HEK293 (cell line): ENCODE measurements around the gene STK11.

Experiments
- CTCF ChIA-PET: fragments of 350-600 bp; formaldehyde crosslinking; extraction: SDS; loops from one replicate; lab custom pipeline; 2021; ENCODE audit warnings: antibody characterized with exemption; lab: Yijun Ruan, JAX
- POLR2A ChIA-PET: fragments of 300-600 bp; formaldehyde crosslinking; extraction: SDS; loops from one replicate; lab custom pipeline; 2020; ENCODE audit warnings: antibody characterized with exemption, inconsistent platforms; lab: Yijun Ruan, JAX
- H3K27ac ChIP-seq: fragments of 200-500 bp; sonication (Bioruptor generic); 2 replicates; pipeline ENCODE4 v1.5.1; 2014; ENCODE audit warnings: low read depth, low read length, control low read depth, inconsistent platforms; ENCODE audit errors: extremely low read depth
- H3K36me3 ChIP-seq, 2 experiments: fragments of 200-500 bp in 1 of 2; sonication (Bioruptor generic) in 1 of 2; 1 replicate in 1 of 2; 2 replicates in 1 of 2; pipeline ENCODE4 v1.5.1; 2014 to 2017; ENCODE audit warnings: inconsistent platforms in 2 of 2, low read length in 2 of 2; ENCODE audit not compliant: control insufficient read depth in 2 of 2, insufficient read depth in 1 of 2
- H3K4me1 ChIP-seq: fragments of 200-500 bp; sonication (Bioruptor generic); 2 replicates; pipeline ENCODE4 v1.5.1; 2014; ENCODE audit warnings: mild to moderate bottlenecking, low read length, inconsistent platforms; ENCODE audit not compliant: control insufficient read depth, insufficient read depth
- H3K4me3 ChIP-seq: 2 replicates; pipeline ENCODE4 v1.5.1; 2011; ENCODE audit warnings: low read depth, mild to moderate bottlenecking, control low read depth, low read length, moderate library complexity
- H3K9me3 ChIP-seq: fragments of 200-500 bp; sonication (Bioruptor generic); 2 replicates; pipeline ENCODE4 v1.5.1; 2014; ENCODE audit warnings: low read depth, low read length, inconsistent platforms; ENCODE audit not compliant: control insufficient read depth, insufficient read depth
- REPIN1 ChIP-seq: fragments of 450-650 bp; formaldehyde crosslinking; IDR thresholded peaks from 2 replicates; pipeline ENCODE4 v1.5.1; 2017; ENCODE audit warnings: missing biosample characterization, missing genetic modification characterization, low read depth
- TRIM28 ChIP-seq: IDR thresholded peaks from 2 replicates; pipeline ENCODE4 v1.6.1; 2011; ENCODE audit warnings: low read length, control low read depth, borderline replicate concordance
- ZBTB17 ChIP-seq: fragments of 450-650 bp; formaldehyde crosslinking; IDR thresholded peaks from 2 replicates; pipeline ENCODE4 v1.5.1; 2016; ENCODE audit warnings: missing biosample characterization, missing genetic modification characterization
- ZEB2 ChIP-seq: fragments of 450-650 bp; formaldehyde crosslinking; IDR thresholded peaks from 2 replicates; pipeline ENCODE4 v1.5.1; 2016; ENCODE audit warnings: missing biosample characterization, missing genetic modification characterization
- ZNF10 ChIP-seq: fragments of 450-650 bp; formaldehyde crosslinking; IDR thresholded peaks from 2 replicates; pipeline ENCODE4 v1.5.1; 2017; ENCODE audit warnings: missing biosample characterization, missing genetic modification characterization
- ZNF112 ChIP-seq: fragments of 450-650 bp; formaldehyde crosslinking; IDR thresholded peaks from 2 replicates; pipeline ENCODE4 v1.5.0; 2017; ENCODE audit warnings: missing biosample characterization, missing genetic modification characterization
- ZNF133 ChIP-seq: fragments of 450-650 bp; formaldehyde crosslinking; IDR thresholded peaks from 2 replicates; pipeline ENCODE4 v1.5.1; 2016; ENCODE audit warnings: missing biosample characterization, missing genetic modification characterization
- ZNF23 ChIP-seq: fragments of 450-650 bp; formaldehyde crosslinking; IDR thresholded peaks from 2 replicates; pipeline ENCODE4 v1.5.1; 2016; ENCODE audit warnings: missing biosample characterization, missing genetic modification characterization, borderline replicate concordance
- ZNF341 ChIP-seq: fragments of 450-650 bp; formaldehyde crosslinking; IDR thresholded peaks from 2 replicates; pipeline ENCODE4; 2016; ENCODE audit warnings: low read depth, missing biosample characterization, missing genetic modification characterization
- ZNF394 ChIP-seq: fragments of 450-650 bp; formaldehyde crosslinking; IDR thresholded peaks from 2 replicates; pipeline ENCODE4 v1.5.1; 2016; ENCODE audit warnings: missing biosample characterization, missing genetic modification characterization, mild to moderate bottlenecking, moderate library complexity, borderline replicate concordance
- ZNF529 ChIP-seq: fragments of 450-650 bp; formaldehyde crosslinking; IDR thresholded peaks from 2 replicates; pipeline ENCODE4 v1.5.1; 2017; ENCODE audit warnings: missing genetic modification characterization, missing biosample characterization; ENCODE audit not compliant: insufficient replicate concordance
- ZNF596 ChIP-seq: fragments of 450-650 bp; IDR thresholded peaks from 2 replicates; pipeline ENCODE4 v1.5.0; 2018; ENCODE audit warnings: missing biosample characterization, mild to moderate bottlenecking, missing genetic modification characterization, moderate library complexity
- ZNF600 ChIP-seq: fragments of 450-650 bp; formaldehyde crosslinking; IDR thresholded peaks from 2 replicates; pipeline ENCODE4 v1.5.1; 2016; ENCODE audit warnings: missing biosample characterization, missing genetic modification characterization
- ZNF626 ChIP-seq: fragments of 450-650 bp; sonication (Bioruptor Pico); formaldehyde crosslinking; IDR thresholded peaks from 2 replicates; pipeline ENCODE4 v1.5.1; 2018; ENCODE audit warnings: missing biosample characterization, missing genetic modification characterization, inconsistent platforms
- ZNF660 ChIP-seq: fragments of 450-650 bp; IDR thresholded peaks from 2 replicates; pipeline ENCODE4 v1.5.1; 2018; ENCODE audit warnings: missing biosample characterization, mild to moderate bottlenecking, missing genetic modification characterization
- ZNF677 ChIP-seq: fragments of 450-650 bp; IDR thresholded peaks from 2 replicates; pipeline ENCODE4 v1.5.0; 2018; ENCODE audit warnings: missing biosample characterization, mild to moderate bottlenecking, missing genetic modification characterization, moderate library complexity
- ZNF701 ChIP-seq: fragments of 450-650 bp; formaldehyde crosslinking; IDR thresholded peaks from 2 replicates; pipeline ENCODE4 v1.5.1; 2016; ENCODE audit warnings: missing biosample characterization, missing genetic modification characterization
- ZNF747 ChIP-seq: fragments of 450-650 bp; formaldehyde crosslinking; IDR thresholded peaks from 2 replicates; pipeline ENCODE4 v1.5.1; 2016; ENCODE audit warnings: missing biosample characterization, missing genetic modification characterization
- TF ChIP-seq, protein P1 (sequence below): fragments of 450-650 bp; formaldehyde crosslinking; IDR thresholded peaks from 2 replicates; pipeline ENCODE4 v1.5.1; 2016; ENCODE audit warnings: missing biosample characterization, missing genetic modification characterization
- TF ChIP-seq, protein P2 (sequence below): fragments of 450-650 bp; formaldehyde crosslinking; IDR thresholded peaks from 2 replicates; pipeline ENCODE4 v1.5.1; 2016; ENCODE audit warnings: missing biosample characterization, missing genetic modification characterization
- TF ChIP-seq, protein P3 (sequence below): fragments of 450-650 bp; formaldehyde crosslinking; IDR thresholded peaks from 2 replicates; pipeline ENCODE4 v1.5.1; 2016; ENCODE audit warnings: missing biosample characterization, missing genetic modification characterization
- TF ChIP-seq, protein P4 (sequence below): fragments of 450-650 bp; formaldehyde crosslinking; IDR thresholded peaks from 2 replicates; pipeline ENCODE4 v1.5.1; 2016; ENCODE audit warnings: missing biosample characterization, missing genetic modification characterization

STK11 gene

DNA sequence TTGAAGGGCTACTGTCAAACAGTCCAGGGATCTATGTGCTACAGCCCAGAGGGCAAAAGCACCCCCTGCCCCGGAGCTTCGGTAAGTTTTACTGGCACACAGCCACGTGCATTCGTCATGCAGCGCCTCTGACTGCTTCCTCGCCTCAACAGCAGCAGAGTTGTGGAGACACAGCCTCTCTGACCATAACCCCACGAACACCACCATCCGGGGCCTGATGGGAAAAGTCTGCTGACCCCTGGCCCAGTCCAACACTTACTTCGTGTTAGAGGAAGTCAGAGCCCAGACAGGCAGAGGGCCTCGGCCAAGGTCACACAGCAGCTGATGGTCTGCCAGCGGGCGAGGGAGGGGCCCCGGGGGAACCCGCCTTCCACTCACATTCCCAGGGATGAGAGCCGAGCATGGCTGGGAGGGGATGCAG, 27.1 kb downstream of the STK11 start (continued):
- no peak for TF ChIP-seq ZNF133 (tag by site-specific recombination)
- 0 out of 2 replicates have a peak, but pooled peaks have one; percentile 9 for TF ChIP-seq ZNF341 (tag by site-specific recombination)
- TF ChIP-seq, protein P1, sequence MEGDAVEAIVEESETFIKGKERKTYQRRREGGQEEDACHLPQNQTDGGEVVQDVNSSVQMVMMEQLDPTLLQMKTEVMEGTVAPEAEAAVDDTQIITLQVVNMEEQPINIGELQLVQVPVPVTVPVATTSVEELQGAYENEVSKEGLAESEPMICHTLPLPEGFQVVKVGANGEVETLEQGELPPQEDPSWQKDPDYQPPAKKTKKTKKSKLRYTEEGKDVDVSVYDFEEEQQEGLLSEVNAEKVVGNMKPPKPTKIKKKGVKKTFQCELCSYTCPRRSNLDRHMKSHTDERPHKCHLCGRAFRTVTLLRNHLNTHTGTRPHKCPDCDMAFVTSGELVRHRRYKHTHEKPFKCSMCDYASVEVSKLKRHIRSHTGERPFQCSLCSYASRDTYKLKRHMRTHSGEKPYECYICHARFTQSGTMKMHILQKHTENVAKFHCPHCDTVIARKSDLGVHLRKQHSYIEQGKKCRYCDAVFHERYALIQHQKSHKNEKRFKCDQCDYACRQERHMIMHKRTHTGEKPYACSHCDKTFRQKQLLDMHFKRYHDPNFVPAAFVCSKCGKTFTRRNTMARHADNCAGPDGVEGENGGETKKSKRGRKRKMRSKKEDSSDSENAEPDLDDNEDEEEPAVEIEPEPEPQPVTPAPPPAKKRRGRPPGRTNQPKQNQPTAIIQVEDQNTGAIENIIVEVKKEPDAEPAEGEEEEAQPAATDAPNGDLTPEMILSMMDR (tag by site-specific recombination), result no peak
- no peak for TF ChIP-seq ZNF677 (tag by site-specific recombination)
- peak; percentile 83 for TF ChIP-seq ZNF660 (tag by site-specific recombination)
- TF ChIP-seq ZNF701 (tag by site-specific recombination), result no peak
- 0 out of 2 replicates have a peak, but pooled peaks have one; percentile 36 for TF ChIP-seq ZNF10

DNA sequence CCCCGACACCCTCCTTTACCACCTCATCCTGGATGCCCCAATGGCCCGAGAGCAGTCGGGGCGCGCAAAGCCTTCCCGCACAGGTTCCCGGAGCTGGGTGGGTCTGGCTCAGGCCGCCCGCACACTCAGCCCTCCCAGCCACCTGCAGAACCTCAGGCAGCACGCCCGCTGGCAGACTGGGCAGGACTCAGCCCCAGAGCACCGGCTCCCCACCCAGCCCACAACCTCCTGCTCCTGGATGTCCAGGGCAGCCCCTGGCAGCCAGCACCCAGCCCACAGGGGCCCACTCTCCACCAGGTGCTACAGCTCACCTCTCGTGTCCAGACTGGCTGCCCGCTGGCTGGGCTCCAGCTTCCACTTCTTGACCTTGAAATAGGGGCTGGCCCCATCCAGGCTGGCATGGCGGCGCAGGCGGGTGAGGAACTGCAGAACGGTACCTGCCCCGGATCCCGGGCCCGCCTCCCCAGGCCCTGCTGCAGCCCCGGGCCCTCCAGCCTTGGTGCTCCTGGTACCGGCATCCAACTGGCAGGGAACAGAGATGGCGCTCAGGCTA, 27.6 kb downstream of the STK11 start:
- CTCF ChIA-PET, result interaction anchor here (2.2 kb wide), 1 partner anchor 11 kb away, joined by 6 read pairs; no protein-coding TSS in a partner anchor
- POLR2A ChIA-PET, result interaction anchor here (0.5 to 0.8 kb wide), 2 partner anchors 36 to 234 kb away, joined by 3 read pairs; partner anchors contain the start of gene CIRBP
- H3K27ac ChIP-seq, result no peak overlapping the region; the same call in 1 of the 2 replicates

More for the DNA sequence above, 27.6 kb downstream of the STK11 start:
- TF ChIP-seq ZNF596 (tag by site-specific recombination) (no peak), ZNF626 (no peak), ZNF394 (tag by site-specific recombination) (no peak), ZNF112 (tag by site-specific recombination) (no peak), REPIN1 (tag by site-specific recombination) (no peak), ZBTB17 (tag by site-specific recombination) (no peak), ZNF529 (no peak), ZNF600 (tag by site-specific recombination) (peak; percentile 61; the same call in 1 of the 2 replicates), TRIM28 (no peak), ZNF747 (tag by site-specific recombination) (no peak), ZNF23 (tag by site-specific recombination) (no peak), ZEB2 (tag by site-specific recombination) (no peak)
- TF ChIP-seq, protein P2, sequence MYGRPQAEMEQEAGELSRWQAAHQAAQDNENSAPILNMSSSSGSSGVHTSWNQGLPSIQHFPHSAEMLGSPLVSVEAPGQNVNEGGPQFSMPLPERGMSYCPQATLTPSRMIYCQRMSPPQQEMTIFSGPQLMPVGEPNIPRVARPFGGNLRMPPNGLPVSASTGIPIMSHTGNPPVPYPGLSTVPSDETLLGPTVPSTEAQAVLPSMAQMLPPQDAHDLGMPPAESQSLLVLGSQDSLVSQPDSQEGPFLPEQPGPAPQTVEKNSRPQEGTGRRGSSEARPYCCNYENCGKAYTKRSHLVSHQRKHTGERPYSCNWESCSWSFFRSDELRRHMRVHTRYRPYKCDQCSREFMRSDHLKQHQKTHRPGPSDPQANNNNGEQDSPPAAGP, result 0 out of 2 replicates have a peak, but pooled peaks have one; percentile 8
- TF ChIP-seq, protein P3, sequence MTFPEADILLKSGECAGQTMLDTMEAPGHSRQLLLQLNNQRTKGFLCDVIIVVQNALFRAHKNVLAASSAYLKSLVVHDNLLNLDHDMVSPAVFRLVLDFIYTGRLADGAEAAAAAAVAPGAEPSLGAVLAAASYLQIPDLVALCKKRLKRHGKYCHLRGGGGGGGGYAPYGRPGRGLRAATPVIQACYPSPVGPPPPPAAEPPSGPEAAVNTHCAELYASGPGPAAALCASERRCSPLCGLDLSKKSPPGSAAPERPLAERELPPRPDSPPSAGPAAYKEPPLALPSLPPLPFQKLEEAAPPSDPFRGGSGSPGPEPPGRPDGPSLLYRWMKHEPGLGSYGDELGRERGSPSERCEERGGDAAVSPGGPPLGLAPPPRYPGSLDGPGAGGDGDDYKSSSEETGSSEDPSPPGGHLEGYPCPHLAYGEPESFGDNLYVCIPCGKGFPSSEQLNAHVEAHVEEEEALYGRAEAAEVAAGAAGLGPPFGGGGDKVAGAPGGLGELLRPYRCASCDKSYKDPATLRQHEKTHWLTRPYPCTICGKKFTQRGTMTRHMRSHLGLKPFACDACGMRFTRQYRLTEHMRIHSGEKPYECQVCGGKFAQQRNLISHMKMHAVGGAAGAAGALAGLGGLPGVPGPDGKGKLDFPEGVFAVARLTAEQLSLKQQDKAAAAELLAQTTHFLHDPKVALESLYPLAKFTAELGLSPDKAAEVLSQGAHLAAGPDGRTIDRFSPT (tag by site-specific recombination), result no peak; the same call in 1 of the 2 replicates
- TF ChIP-seq, protein P4, sequence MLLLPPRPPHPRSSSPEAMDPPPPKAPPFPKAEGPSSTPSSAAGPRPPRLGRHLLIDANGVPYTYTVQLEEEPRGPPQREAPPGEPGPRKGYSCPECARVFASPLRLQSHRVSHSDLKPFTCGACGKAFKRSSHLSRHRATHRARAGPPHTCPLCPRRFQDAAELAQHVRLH (tag by site-specific recombination), result no peak
- Histone ChIP-seq H3K4me1 (no peaks in the 10 kb centered on the region; the same call in 1 of the 2 replicates), H3K36me3 (peaks cover 0 to 42% of the 10 kb centered on the region in 2 experiments; a peak in 1 of 3 replicates), H3K4me3 (no peak overlapping the region), H3K9me3 (no peaks in the 10 kb centered on the region)
